Measurements from ENCODE around the gene KIF2B. TPM values are rescaled to one million over a fixed set of nuclear protein-coding genes. Genes with fewer than 3 reads are reported as not detected.
"Not testable (repeated sequence)": the region's sequence is repeated elsewhere in the genome, so short reads cannot be mapped to it uniquely, and the experiment has no call there.

The KIF2B gene
- total RNA-seq, 1 experiment from 2014 or later = not detected

GRCh38 chr17:53871128-53871527, 48.4 kb downstream of the KIF2B start:
- not testable (repeated sequence) for H3K14ac ChIP-seq (ENCODE audit: insufficient read depth, low read length); H3K36me3 Mint-ChIP-seq (ENCODE audit: insufficient read depth in 1 of 3, low read depth in 3 of 3)
- WGBS (ENCODE audit: extremely low coverage, insufficient read length, low lambda C conversion rate) = no CpG with 5 or more reads among the region's 5 CpGs

More at GRCh38 chr17:53871128-53871527, 48.4 kb downstream of the KIF2B start:
- not testable (repeated sequence) for H3K27me3 ChIP-seq (ENCODE audit: insufficient read depth, low read length); H3K4me1 ChIP-seq (ENCODE audit: insufficient read depth, low read length); H3K23ac ChIP-seq (ENCODE audit: insufficient read length, low read depth, low read length); H3K4ac ChIP-seq (ENCODE audit: low read depth, low read length); H2BK20ac ChIP-seq (ENCODE audit: low read depth, low read length, poor library complexity, severe bottlenecking); H2BK120ac ChIP-seq (ENCODE audit: low read depth, low read length, poor library complexity, severe bottlenecking); H2BK5ac ChIP-seq (ENCODE audit: insufficient read length, low read length); H3K4me1 Mint-ChIP-seq; DNase-seq; H3K79me2 ChIP-seq (ENCODE audit: insufficient read depth, low read length); H2BK12ac ChIP-seq (ENCODE audit: insufficient read length, low read depth, low read length); H3K56ac ChIP-seq (ENCODE audit: insufficient read length, low read depth, low read length); H4K5ac ChIP-seq (ENCODE audit: insufficient read length, low read depth, low read length); H3K9me3 Mint-ChIP-seq; H3K9me3 ChIP-seq (ENCODE audit: control insufficient read depth, low read depth, low read length); H3K27ac ChIP-seq (ENCODE audit: insufficient read length, low read depth, low read length); H4K20me1 ChIP-seq (ENCODE audit: control insufficient read depth, insufficient read depth, insufficient read length); H3K4me2 ChIP-seq (ENCODE audit: insufficient read depth, insufficient read length, low read length); H3K4me3 Mint-ChIP-seq; H3T11ph ChIP-seq (ENCODE audit: low read length); H3K27ac Mint-ChIP-seq; H2AFZ ChIP-seq (ENCODE audit: low read length); H3K79me1 ChIP-seq (ENCODE audit: insufficient read depth, low read depth, low read length, poor library complexity, severe bottlenecking); H2BK15ac ChIP-seq (ENCODE audit: low read depth, low read length); H4K8ac ChIP-seq (replicated peaks; ENCODE audit: insufficient read length, low read depth, low read length); H3K9ac ChIP-seq (ENCODE audit: extremely low read depth, insufficient read length, low read length); H4K91ac ChIP-seq (ENCODE audit: insufficient read length, low read depth, low read length); H2AK5ac ChIP-seq (ENCODE audit: insufficient read length, low read length); H3K23me2 ChIP-seq (ENCODE audit: insufficient read length, low read depth, low read length, poor library complexity, severe bottlenecking); H3K18ac ChIP-seq (ENCODE audit: insufficient read length, low read depth, low read length); H3K27me3 Mint-ChIP-seq (ENCODE audit: low read depth)
- TF ChIP-seq, protein P1, sequence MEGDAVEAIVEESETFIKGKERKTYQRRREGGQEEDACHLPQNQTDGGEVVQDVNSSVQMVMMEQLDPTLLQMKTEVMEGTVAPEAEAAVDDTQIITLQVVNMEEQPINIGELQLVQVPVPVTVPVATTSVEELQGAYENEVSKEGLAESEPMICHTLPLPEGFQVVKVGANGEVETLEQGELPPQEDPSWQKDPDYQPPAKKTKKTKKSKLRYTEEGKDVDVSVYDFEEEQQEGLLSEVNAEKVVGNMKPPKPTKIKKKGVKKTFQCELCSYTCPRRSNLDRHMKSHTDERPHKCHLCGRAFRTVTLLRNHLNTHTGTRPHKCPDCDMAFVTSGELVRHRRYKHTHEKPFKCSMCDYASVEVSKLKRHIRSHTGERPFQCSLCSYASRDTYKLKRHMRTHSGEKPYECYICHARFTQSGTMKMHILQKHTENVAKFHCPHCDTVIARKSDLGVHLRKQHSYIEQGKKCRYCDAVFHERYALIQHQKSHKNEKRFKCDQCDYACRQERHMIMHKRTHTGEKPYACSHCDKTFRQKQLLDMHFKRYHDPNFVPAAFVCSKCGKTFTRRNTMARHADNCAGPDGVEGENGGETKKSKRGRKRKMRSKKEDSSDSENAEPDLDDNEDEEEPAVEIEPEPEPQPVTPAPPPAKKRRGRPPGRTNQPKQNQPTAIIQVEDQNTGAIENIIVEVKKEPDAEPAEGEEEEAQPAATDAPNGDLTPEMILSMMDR (conservative IDR thresholded peaks at IDR 0.05) = peak; percentile 36; the same call in 2 of the 3 replicates
